GM19239 (cell line): ENCODE measurements around the gene NR5A2.

Experiments
- DNase-seq: peaks from one replicate; pipeline ENCODE4 v3.0.0; 2011; ENCODE audit warnings: low spot score; ENCODE audit not compliant: insufficient read length
- FAIRE-seq: peaks from 2 replicates; lab custom pipeline; 2011; peaks lifted over from hg19 to GRCh38; lab: Jason Lieb, UNC

NR5A2 gene

DNA sequence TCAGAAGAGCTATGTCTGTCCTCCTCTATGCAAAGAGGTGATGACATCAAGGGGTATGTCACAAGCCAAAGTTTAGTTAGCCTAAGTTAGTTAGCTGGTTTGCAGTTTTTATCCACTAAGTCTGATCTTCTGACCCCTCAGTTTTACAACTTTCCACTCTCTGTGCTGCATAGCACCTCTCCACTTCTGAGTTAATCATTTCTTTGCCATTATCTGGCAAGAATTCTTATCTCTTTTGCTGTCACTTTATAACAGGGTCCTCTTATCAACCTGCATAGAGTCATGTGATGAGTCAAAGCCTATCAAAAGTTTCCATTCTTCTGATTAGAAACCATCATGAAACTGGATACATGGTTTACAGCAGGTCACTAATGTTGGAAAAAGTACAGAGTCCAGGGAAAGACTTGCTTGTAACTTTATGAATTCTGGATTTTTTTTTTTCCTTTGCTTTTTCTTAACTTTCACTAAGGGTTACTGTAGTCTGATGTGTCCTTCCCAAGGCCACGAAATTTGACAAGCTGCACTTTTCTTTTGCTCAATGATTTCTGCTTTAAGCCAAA, at the start of gene NR5A2:
Gene NR5A2, plus strand, starts transcription at position 447 of the 560 bp plus-strand sequence. CDS start 138 bp downstream, outside the sequence.
- DNase-seq (no peak), FAIRE-seq (no peak)

DNA sequence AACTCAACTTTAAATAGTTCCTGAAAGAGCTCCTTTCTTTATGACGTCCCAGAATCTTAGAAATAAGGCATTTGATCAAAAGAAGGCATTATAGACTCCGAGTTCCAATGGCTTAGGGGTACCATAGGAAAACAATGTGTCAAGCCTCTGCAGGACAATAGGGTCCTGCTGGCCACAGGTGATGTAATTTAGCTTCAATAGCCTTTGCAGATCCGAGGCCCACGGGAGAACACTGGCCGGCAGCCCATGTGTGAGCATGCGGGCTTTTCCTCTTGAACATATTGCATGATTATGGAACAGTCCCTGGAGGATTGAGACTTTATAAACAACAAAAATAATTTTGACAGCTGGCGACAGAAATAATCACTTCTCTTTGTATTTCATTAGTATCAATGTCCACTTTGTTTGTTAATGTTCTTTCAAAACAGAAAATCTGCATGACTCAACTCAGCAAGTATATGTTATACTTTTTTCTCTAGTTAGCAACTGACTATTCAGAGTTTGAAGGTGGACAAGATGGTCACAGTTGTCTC, 49.0 kb upstream of the NR5A2 start:
- FAIRE-seq = no peak
- no peak for DNase-seq

DNA sequence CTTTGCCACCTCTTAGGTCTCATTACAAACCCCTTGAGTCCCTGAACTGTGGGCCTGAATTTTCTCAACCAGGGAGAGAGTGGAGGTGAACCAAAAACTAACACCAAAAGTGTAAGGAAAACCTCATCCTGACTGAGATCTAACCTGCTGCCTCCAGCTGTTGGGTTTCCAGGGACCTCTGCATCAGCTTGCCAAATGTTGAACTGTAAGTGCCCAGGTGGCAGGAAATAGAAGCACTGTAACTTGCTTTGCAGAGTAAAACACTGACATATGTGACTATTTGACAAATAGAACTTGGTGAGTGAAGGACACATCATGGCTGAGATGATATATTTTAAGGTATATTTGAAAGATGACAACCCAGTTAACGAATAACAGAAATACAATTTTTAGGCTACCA, 48.4 kb upstream of the NR5A2 start:
- DNase-seq (no peak), FAIRE-seq (no peak)

DNA sequence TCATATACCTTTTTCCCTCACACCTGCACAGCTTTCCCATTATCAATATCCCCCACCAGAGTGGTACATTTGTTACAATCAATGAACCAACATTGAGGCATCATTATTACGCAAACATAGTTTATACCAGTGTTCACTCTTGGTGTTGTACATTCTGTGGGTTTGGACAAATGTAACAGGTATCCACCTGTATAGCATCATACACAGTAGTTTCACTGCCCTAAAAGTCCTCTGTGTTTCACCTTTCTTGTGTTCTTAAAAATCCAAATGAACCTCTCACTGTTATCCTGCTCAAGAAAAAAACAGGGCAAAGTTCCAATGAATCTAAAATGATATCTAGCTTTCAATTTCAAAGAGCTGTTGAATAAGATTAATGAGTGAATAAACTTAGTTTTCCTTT, 45.9 kb upstream of the NR5A2 start:
- DNase-seq (no peak), FAIRE-seq (no peak)

DNA sequence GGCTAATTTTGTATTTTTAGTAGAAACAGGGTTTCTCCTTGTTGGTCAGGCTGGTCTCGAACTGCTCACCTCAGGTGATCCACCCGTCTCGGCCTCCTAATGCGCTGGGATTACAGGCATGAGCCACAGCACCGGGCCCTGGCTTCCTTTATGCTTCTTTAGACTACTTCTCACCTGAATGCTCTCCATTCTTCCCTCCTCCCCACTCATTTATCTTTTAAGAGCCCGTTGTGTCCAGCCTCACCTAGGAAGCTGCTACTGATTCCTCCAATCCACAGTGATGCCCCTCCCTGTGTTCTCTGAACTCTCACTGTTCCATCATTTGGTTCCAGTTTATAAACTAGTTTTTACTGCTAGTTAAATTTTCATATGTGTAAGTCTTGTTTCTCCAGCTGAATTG, 44.9 kb upstream of the NR5A2 start:
- no peak for FAIRE-seq
- no peak for DNase-seq

DNA sequence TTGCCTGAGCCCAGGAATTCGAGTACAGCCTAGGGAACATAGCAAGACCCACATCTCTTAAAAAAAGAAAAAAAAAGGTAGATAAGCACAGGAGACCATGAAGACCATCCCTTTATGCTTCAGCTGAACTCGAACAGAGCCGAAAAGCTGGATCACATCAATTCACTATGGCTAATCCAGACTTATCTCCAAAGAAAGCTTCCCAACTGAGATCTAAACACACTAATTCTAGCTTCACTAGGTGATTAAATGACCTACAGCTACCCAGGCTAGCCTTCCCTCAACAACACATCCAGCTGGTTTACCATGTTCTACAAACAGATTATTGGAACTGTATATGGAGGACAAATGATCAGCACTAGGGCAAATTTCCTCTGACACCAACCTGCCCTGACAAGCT, 44.0 kb upstream of the NR5A2 start:
- FAIRE-seq = no peak
- DNase-seq = no peak

DNA sequence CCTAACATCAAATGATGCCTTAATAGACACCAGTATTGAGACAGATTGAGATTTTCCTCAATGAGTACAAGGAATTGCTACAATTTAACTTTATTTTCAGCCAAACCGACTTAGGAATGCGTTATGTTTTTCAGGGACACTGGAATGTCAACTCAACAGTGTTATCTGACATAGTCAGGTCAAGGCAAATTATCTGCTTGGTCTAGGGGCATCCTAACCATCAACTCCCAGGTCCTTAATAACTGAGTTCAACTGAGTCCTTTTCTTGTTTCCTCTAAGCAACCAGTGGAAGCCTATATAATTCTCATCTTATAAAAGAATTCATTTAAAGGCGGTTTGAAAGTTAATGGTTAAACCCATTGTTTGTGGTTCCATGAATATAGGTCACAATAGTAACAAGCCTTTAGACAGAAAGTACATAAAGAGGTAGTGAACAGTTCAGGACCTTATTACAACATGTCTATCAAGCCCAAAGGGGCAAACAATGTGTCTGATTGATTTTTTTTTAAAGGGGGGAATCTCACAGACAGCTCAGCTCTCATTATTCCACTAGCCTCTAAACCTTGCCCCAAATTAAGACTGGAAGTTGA, 32.3 kb upstream of the NR5A2 start:
- no peak for FAIRE-seq
- DNase-seq = no peak

DNA sequence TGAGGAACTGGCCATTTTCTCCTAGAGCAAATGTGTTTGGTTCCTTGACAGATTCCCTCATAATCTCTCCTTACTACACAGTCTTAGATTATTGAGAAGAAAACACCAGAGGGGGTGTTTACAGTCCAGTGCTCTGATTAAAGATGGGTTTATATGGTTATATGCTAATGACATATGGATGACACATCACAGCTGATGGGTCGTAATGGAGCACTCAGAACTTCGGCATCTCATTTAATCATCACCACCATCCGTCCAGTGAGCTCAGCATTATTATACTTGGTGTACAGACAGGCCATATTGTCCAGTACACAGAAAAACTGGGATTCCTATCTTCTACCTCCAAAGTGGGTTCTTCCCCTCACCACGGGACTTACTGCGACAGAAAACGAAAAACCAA, 22.3 kb upstream of the NR5A2 start:
- FAIRE-seq (no peak), DNase-seq (no peak)

DNA sequence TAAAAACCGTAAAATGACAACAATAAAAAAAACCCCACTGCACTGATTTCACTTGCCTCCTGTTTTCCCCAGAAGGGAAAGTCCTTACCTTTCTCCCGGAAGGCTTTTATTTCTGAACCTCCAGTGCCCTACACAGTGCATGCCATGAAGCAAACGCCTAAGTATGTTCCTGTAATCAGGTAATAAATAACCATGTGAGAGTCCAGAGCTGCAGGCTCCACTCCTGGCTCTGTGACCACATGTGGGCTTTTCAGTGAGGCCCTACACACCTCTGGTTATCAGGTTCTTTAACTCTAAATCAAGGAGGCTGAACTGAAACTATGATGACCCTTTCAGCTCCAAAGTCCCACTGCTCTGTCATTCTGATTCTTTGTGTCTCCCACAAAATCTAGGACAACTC, 20.8 kb upstream of the NR5A2 start:
- DNase-seq = no peak
- no peak for FAIRE-seq

DNA sequence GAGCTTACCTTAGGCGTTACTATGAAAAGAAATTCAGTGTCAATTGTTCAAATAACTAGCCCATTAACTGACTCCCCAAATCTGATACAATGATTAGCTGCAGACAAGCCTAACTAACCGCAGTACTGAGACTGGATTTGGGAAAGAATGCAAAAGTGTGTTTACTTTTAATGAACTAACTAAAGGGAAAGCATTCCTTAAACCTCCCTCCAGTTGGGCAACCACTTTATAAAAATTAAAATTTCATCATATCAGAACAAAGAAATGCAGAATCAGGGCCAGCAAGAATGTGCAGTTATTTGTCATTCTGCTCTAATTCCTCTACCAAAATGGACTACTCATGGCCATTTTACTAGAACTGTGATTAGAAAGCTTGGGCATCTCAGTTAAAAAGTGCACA, 11.7 kb upstream of the NR5A2 start:
- no peak for FAIRE-seq
- DNase-seq = no peak

DNA sequence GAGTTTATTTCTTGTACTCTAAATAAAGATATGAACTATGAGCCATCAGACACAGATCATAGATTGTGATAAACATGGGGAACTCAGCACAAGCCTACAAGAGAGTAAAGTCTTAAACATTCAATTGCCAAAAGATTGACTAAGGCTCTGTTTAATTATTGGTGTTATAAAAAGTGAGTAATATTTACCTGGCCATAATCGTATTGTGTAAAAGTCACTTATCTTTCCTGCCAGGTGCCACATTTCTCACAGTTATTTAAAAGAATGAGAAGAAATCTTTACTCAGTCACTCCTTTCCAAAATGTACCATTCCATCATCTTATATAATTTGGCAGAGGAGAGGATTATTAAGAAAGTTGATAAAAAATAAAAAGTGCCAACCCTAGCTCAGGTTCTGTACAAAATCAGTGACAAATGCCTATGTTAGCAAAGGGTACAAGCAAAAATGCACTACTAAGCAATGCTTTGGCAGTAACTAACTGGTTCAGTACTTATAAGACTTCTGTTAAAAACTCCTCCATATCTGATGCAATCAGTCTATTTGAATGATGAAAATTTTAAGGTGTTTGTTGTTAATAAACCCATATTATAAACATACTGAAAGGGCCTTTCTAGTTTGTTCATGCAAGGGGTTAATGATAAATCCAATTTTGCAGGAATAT, 5.8 kb upstream of the NR5A2 start:
- no peak for FAIRE-seq
- no peak for DNase-seq

DNA sequence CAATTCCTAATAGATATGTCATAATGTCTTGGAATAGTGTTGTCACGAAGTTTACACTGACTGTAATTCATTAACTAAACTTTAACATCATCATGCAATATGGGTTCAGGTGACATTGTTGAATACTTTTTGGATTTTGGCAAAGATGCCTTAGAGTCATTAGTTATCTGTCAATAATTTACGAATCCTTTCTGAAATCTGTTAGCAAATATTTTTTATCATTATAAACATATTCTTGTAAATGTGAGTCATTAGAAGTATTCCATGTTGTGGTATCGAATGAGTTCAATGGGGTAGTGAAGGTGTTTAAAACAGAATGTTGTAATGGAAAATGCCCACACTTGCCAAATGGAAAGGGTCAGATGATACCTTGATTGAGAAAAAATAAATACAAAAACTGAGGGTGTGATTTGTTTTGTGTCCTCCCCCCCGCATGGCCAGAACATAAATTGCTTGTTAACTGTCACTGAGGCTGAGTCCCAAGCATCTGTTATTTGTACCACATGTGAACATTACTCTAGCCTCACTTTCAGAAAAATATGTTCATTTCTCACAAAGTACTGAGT, 5.2 kb upstream of the NR5A2 start:
- DNase-seq = no peak
- no peak for FAIRE-seq

DNA sequence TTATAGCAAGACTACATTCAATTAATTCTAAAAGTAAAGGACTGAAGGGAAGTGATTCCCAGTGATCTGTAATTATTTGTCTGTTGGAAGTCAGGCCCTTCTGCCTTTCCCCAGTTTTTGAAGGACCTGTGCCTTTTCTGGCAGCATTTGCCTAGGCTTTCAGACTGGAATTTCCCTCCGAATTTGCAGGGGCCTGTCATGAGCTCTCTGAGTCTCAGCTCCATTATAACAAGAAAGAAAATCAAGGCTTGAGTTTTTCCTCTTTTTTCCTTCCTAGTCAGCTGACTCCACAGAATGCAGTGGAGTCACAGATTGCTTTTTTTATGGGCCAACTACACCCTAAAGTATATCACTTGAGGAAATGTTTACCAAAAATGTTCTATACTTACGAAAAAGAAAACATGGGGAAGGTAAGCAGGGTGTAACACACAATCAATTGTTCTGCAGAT, 1.1 kb downstream of the NR5A2 start:
- no peak for DNase-seq
- no peak for FAIRE-seq

DNA sequence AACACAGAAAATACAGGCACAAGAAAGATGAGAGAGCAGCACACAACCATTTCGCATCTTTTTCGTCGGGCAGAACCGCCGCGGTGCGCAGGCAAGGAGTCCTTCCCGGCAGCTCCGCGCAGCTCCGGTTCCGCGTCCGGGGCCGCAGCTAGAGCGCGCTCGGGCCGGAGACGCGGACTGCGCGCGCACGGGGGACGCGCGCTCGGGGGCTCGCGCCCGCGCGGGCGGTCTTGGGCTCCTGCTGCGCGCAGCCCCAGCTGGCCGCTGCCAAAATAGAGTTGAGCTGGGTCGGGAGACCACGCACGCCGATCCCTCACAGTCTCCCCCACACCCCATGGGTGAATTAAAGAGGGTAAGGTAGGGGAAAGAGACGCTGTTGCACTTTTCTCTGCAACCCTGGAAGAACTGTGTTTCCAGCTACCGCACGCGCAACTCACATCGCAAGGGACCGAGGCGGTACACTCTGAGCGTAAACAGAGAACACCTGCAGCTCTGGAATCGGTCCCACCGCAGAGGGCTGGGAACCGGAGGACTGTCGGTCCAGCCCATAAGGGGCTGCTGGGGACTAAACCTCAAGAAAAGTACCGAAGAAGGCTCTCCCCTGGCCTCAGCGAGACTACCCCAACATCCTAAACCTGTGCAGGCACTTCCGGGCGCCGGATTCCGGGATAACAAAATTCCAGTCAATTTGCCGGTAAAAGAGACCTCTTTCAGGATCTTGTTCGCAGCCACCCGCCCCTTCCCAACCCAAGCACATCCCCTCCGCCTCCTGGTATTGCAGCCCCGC, 1.7 kb downstream of the NR5A2 start:
- DNase-seq = no peak
- FAIRE-seq = no peak

DNA sequence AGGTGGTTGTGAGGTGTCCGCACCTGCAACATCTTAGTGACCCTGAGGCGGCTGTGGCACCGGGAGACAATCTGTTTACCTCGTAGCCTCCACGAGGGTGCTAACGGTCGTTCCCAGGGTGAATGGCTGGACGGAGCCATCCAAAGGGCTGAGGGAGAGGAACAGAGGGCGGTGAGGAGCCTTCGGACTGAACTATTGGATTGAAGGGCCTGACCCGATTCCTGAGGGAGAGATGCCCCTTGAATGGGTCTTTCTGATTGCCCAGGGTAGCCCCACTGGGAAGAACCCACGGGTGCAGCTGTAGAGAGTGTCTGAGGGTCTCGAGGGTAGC, 2.3 kb downstream of the NR5A2 start:
- FAIRE-seq (no peak), DNase-seq (no peak)

DNA sequence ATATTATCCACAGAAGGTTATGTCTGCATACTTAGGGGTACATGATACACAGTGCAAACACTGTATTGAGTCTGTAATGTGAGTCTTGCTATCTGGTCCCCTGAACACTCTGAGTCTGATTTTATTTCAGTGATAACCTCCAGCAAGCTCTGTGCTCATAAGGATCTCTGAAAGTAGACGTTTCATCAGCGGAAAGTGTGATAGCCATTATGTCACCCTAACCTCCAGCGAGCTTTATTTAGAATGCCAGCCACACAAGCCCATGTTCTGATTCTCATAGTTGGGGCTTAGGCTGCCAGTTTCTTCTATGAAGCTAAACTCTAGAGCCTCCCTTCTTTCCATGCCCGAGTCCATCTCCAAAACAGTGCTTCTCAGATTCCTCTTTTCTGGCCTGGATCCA, 3.3 kb downstream of the NR5A2 start:
- DNase-seq (no peak), FAIRE-seq (no peak)

DNA sequence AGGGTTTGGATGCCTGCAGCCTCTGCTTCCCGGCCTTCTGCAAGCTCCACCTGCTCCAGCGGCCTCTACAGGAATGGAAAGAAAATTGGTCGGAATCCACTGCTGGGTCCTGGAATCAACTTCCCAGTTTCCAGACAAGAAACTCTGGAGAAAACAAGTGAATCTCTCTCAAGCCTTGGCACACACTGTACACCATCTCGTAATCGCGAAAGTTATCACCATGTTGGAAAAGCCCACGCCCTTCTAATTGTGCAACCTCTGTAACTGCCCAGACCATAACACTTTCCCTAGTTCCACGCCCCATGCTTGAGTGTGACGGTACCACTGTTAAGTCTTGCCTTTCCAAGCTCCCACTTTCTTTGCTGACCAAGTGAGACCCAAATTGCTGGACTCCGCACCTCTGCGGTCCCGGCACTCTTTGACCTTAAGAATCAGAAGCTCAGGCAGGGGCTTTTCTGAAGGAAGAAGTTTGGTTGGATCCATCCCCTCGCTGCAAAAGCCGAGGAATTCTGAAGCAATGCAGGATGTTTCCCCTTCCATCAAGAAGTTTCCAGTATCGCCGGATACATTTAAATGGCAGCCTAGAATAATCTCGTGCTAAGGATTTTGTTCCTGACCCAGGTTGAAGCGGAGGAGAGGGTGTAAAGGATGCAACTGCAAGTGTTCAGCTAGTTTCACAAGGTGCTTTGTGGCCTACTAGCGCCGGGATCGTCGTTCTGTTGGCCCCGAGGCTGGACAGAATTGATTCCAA, 6.2 kb downstream of the NR5A2 start:
- FAIRE-seq = no peak
- DNase-seq = no peak

DNA sequence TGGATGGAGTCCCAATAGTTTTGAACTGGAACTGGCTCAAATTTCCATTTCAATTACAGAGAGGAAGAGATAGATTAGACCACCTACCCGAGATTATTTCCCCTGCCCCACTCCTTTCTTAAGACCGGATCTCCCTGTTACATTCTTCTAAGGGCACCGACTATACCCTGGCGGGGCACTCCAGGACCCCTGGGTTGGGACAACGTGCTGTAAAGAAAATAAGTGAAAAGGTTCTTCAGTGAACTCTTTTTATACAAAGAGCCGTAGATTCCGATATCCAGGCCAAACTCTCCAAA, 6.7 kb downstream of the NR5A2 start:
- FAIRE-seq (no peak), DNase-seq (no peak)

DNA sequence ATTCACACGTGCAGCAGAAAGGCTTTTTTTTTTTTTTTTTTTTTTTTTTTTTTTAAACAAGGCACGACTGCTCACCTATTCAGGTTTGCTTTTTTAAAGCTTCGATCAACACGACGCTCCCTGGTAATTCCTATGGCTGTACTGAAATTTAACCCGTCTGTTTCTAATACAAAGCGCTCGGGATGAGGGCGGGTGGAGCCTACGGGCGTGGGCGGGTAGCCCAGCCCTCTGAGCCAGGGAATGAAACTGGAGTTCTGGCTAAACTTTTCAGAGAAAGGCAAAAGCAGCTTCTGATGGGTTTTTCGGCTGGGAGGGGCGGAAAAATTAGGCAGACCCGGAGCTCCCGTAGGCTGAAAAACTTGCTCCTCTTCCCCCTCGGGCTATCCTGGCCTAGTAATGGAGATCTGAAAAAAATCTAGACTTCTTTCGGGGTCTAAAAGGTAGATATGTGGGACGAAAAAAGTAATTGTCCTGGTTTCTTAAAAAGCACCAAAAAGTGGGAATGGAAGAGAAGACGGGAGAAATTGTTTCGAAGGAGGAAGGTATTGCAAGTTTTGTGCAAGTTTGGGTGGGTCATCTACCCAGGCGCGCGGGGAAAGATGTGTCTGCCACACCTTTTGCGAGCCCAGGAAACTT, 7.4 kb downstream of the NR5A2 start:
- no peak for DNase-seq
- no peak for FAIRE-seq
